ENCODE data around the gene PCCA. TPM values are rescaled to one million over a fixed set of nuclear protein-coding genes. Genes with fewer than 3 reads are reported as not detected.

Gene PCCA
- total and polyA plus RNA-seq, 2 of the 13 experiments (the other 11 are each of a cell fraction or from before 2014, with no cell fraction given) = 15.0 to 32.2 TPM

DNA sequence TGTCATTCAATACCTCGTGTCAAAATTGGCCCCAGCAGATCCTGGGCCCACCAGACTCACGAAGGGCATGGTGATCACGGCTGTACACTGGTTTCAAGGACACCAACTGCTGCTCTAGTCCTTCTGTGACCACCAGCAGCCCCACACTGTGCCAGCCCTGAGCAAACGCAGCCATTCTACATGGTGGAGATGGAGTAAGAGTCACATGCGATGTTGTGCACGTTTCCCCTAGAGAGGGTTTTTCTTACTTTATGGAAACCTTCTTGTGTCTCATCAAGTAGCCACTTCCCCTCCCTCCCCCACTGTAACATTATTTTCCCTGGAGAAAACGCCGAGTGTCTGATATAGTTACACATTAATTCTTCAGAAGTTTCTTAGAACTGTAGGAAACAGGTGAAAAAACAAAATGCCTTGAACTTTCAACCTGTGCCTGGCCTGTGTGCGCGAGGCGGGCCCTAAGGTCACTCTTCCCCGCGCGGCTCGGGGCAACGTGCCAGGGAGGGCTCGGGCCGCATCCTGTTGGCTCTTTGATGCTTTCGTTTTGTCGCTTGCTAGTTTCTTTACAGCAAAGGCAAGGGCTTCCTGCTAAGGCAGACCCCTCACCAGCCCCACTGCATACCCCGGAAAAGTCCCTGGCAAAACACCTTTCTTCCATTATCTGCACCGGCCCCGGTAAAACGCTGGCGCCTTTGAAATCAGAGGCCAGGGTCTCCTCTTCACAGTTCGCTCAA lies 455.1 kb downstream of the PCCA start (continued):
- TF ChIP-seq, protein P1, sequence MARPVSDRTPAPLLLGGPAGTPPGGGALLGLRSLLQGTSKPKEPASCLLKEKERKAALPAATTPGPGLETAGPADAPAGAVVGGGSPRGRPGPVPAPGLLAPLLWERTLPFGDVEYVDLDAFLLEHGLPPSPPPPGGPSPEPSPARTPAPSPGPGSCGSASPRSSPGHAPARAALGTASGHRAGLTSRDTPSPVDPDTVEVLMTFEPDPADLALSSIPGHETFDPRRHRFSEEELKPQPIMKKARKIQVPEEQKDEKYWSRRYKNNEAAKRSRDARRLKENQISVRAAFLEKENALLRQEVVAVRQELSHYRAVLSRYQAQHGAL (CRISPR knock-in tag; IDR thresholded peaks at IDR 0.05; ENCODE audit: not compliant biosample characterization) = no peak
- peak; percentile 75 for TF ChIP-seq ZSCAN29 (CRISPR knock-in tag; conservative IDR thresholded peaks at IDR 0.05)
- no peak for TF ChIP-seq ZNF672 (CRISPR knock-in tag; IDR thresholded peaks at IDR 0.05)
- no peak for TF ChIP-seq MAZ (IDR thresholded peaks at IDR 0.05; ENCODE audit: borderline replicate concordance, low read depth, low read length)
- no peak for TF ChIP-seq MAZ (CRISPR knock-in tag; IDR thresholded peaks at IDR 0.05; ENCODE audit: low read depth)
- no peak for TF ChIP-seq HNRNPH1 (optimal IDR thresholded peaks at IDR 0.05; ENCODE audit: low read depth, low read length)
- TF ChIP-seq ZNF547 (CRISPR knock-in tag; IDR thresholded peaks at IDR 0.05) = no peak; the same call in 1 of the 2 replicates
- no peak for TF ChIP-seq SP2 (CRISPR knock-in tag; IDR thresholded peaks at IDR 0.05)
- TF ChIP-seq, protein P2, sequence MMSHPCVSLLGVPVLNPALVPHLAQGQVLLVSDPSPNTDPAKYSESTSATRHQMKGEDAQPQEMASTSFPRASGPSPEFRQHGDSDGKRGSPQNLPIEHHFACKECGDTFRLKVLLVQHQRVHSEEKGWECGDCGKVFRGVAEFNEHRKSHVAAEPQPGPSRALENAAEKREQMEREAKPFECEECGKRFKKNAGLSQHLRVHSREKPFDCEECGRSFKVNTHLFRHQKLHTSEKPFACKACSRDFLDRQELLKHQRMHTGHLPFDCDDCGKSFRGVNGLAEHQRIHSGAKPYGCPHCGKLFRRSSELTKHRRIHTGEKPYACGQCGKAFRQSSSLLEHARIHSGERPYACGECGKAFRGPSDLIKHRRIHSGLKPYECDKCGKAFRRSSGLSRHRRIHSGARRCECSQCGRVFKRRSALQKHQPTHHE (CRISPR knock-in tag; IDR thresholded peaks at IDR 0.05; ENCODE audit: borderline replicate concordance) = no peak
- TF ChIP-seq ZNF766 (CRISPR knock-in tag; IDR thresholded peaks at IDR 0.05; ENCODE audit: borderline replicate concordance) = no peak
- TF ChIP-seq, protein P3, sequence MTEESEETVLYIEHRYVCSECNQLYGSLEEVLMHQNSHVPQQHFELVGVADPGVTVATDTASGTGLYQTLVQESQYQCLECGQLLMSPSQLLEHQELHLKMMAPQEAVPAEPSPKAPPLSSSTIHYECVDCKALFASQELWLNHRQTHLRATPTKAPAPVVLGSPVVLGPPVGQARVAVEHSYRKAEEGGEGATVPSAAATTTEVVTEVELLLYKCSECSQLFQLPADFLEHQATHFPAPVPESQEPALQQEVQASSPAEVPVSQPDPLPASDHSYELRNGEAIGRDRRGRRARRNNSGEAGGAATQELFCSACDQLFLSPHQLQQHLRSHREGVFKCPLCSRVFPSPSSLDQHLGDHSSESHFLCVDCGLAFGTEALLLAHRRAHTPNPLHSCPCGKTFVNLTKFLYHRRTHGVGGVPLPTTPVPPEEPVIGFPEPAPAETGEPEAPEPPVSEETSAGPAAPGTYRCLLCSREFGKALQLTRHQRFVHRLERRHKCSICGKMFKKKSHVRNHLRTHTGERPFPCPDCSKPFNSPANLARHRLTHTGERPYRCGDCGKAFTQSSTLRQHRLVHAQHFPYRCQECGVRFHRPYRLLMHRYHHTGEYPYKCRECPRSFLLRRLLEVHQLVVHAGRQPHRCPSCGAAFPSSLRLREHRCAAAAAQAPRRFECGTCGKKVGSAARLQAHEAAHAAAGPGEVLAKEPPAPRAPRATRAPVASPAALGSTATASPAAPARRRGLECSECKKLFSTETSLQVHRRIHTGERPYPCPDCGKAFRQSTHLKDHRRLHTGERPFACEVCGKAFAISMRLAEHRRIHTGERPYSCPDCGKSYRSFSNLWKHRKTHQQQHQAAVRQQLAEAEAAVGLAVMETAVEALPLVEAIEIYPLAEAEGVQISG (CRISPR knock-in tag; IDR thresholded peaks at IDR 0.05) = peak; percentile 52
- TF ChIP-seq STAT5B (CRISPR knock-in tag; IDR thresholded peaks at IDR 0.05) = no peak
- TF ChIP-seq MAFG (CRISPR knock-in tag; IDR thresholded peaks at IDR 0.05) = no peak
- no peak for TF ChIP-seq PHF5A (CRISPR knock-in tag; IDR thresholded peaks at IDR 0.05; ENCODE audit: low read depth, unreplicated experiment)
- no peak for TF ChIP-seq ZNF136 (CRISPR knock-in tag; IDR thresholded peaks at IDR 0.05; ENCODE audit: low read depth)
- TF ChIP-seq ZFP36 (IDR thresholded peaks at IDR 0.05; ENCODE audit: borderline replicate concordance, low read depth, low read length, partially characterized antibody) = no peak
- TF ChIP-seq EEA1 (CRISPR knock-in tag; IDR thresholded peaks at IDR 0.05; ENCODE audit: borderline replicate concordance) = no peak
- TF ChIP-seq TBP (CRISPR knock-in tag; IDR thresholded peaks at IDR 0.05) = no peak
- peak; percentile 59 for TF ChIP-seq NCOA2 (CRISPR knock-in tag; IDR thresholded peaks at IDR 0.05)
- TF ChIP-seq ZNF629 (CRISPR knock-in tag; conservative IDR thresholded peaks at IDR 0.05) = 0 out of 2 replicates have a peak, but pooled peaks have one; percentile 10
- TF ChIP-seq, protein P4, sequence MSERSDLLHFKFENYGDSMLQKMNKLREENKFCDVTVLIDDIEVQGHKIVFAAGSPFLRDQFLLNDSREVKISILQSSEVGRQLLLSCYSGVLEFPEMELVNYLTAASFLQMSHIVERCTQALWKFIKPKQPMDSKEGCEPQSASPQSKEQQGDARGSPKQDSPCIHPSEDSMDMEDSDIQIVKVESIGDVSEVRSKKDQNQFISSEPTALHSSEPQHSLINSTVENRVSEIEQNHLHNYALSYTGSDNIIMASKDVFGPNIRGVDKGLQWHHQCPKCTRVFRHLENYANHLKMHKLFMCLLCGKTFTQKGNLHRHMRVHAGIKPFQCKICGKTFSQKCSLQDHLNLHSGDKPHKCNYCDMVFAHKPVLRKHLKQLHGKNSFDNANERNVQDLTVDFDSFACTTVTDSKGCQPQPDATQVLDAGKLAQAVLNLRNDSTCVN (CRISPR knock-in tag; IDR thresholded peaks at IDR 0.05; ENCODE audit: borderline replicate concordance) = 0 out of 2 replicates have a peak, but pooled peaks have one; percentile 15
- no peak for TF ChIP-seq CENPX (CRISPR knock-in tag; IDR thresholded peaks at IDR 0.05)
- TF ChIP-seq, protein P5, sequence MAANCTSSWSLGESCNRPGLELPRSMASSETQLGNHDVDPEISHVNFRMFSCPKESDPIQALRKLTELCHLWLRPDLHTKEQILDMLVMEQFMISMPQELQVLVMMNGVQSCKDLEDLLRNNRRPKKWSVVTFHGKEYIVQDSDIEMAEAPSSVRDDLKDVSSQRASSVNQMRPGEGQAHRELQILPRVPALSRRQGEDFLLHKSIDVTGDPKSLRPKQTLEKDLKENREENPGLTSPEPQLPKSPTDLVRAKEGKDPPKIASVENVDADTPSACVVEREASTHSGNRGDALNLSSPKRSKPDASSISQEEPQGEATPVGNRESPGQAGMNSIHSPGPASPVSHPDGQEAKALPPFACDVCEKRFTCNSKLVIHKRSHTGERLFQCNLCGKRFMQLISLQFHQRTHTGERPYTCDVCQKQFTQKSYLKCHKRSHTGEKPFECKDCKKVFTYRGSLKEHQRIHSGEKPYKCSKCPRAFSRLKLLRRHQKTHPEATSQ (CRISPR knock-in tag; IDR thresholded peaks at IDR 0.05; ENCODE audit: borderline replicate concordance) = peak; percentile 47; the same call in 1 of the 2 replicates
